GM12878 (cell line): ENCODE measurements around the gene ETV7. TPM values are rescaled to one million over a fixed set of nuclear protein-coding genes. Genes with fewer than 3 reads are reported as not detected.

Source experiments
- ATAC-seq: fragments of 200-7000 bp; cut with Tn5 transposase; 3 replicates; pipeline ENCODE4 v1.9.1; 2020; ENCODE audit warnings: mild to moderate bottlenecking, moderate library complexity
- BruUV-seq: library from RNA; stranded (reverse); fragments of 400-500 nt; replicated peaks from 2 replicates; lab custom pipeline; 2021; lab: Mats Ljungman, UMichigan
- CTCF ChIA-PET: fragments of 300-600 bp; sonication (Branson Sonifier 250); formaldehyde crosslinking; extraction: SDS; loops from one replicate; lab custom pipeline; 2021; ENCODE audit warnings: inconsistent platforms; lab: Yijun Ruan, JAX
- POLR2A ChIA-PET: fragments of 350-600 bp; formaldehyde crosslinking; extraction: SDS; loops from one replicate; lab custom pipeline; 2021; ENCODE audit warnings: inconsistent platforms; lab: Charles Lee
- RAD21 ChIA-PET: fragments of 300-600 bp; sonication (Branson Sonifier 250); formaldehyde crosslinking; loops from one replicate; lab custom pipeline; 2023; ENCODE audit warnings: antibody characterized with exemption; ENCODE audit not compliant: unreplicated experiment; lab: Charles Lee
- SMC1A ChIA-PET: fragments of 300-600 bp; sonication (Branson Sonifier 250); formaldehyde crosslinking; loops from one replicate; lab custom pipeline; 2023; ENCODE audit not compliant: unreplicated experiment, uncharacterized antibody; lab: Charles Lee
- DNase-seq: peaks from one replicate; pipeline ENCODE4 v3.0.0-alpha.2; 2011; ENCODE audit warnings: low read depth, low spot score
- FAIRE-seq: peaks from 3 replicates; lab custom pipeline; 2011; peaks lifted over from hg19 to GRCh38; lab: Jason Lieb, UNC
- H2AFZ ChIP-seq: 2 replicates; pipeline ENCODE4 v1.6.0; 2011; ENCODE audit warnings: low read depth, low read length, control low read depth; ENCODE audit not compliant: control insufficient read depth
- H3K27ac ChIP-seq: 2 replicates; pipeline ENCODE4 v1.5.1; 2011; ENCODE audit warnings: control low read depth; ENCODE audit not compliant: control insufficient read depth, insufficient read depth
- H3K27me3 ChIP-seq, 2 experiments: replicated peaks in 1 of 2; 2 replicates each; pipeline versions ENCODE4 v1.6.0 to v1.6.1; 2011; ENCODE audit warnings: low read length in 1 of 2; ENCODE audit not compliant: control insufficient read depth in 2 of 2, insufficient read depth in 2 of 2
- H3K36me3 ChIP-seq, 2 experiments: 2 replicates each; pipeline ENCODE4 v1.5.1; 2011; ENCODE audit warnings: low read length in 1 of 2; ENCODE audit not compliant: control insufficient read depth in 2 of 2, insufficient read depth in 2 of 2
- H3K4me1 ChIP-seq: 2 replicates; pipeline ENCODE4 v1.6.1; 2011; ENCODE audit warnings: mild to moderate bottlenecking, low read length, moderate library complexity, mixed read lengths; ENCODE audit not compliant: control insufficient read depth, insufficient read depth
- H3K4me2 ChIP-seq: 2 replicates; pipeline ENCODE4 v1.6.0; 2011; ENCODE audit warnings: control low read depth; ENCODE audit not compliant: control insufficient read depth, insufficient read depth
- H3K4me3 ChIP-seq: fragments of 200-600 bp; sonication (generic); 2 replicates; pipeline ENCODE4 v1.5.1; 2016
- H3K79me2 ChIP-seq: 2 replicates; pipeline ENCODE4 v1.6.0; 2011; ENCODE audit warnings: low read length; ENCODE audit not compliant: control insufficient read depth, insufficient read depth
- H3K9ac ChIP-seq: 2 replicates; pipeline ENCODE4 v1.8.0; 2011; ENCODE audit warnings: low read length, control low read depth, mixed read lengths; ENCODE audit not compliant: control insufficient read depth, insufficient read depth
- H3K9me3 ChIP-seq: replicated peaks from 3 replicates; pipeline ENCODE4 v1.5.1; 2011; ENCODE audit warnings: mild to moderate bottlenecking, low read length; ENCODE audit not compliant: control insufficient read depth, insufficient read depth
- H4K20me1 ChIP-seq: 2 replicates; pipeline ENCODE4 v1.6.0; 2011; ENCODE audit not compliant: control insufficient read depth, insufficient read depth
- IKZF1 ChIP-seq: fragments of 450-650 bp; conservative IDR thresholded peaks from 2 replicates; pipeline ENCODE4 v1.6.1; 2017; ENCODE audit warnings: antibody characterized with exemption, mild to moderate bottlenecking
- JUNB ChIP-seq: IDR thresholded peaks from 2 replicates; pipeline ENCODE4 v1.6.1; 2016; ENCODE audit warnings: antibody characterized with exemption, mild to moderate bottlenecking
- SP1 ChIP-seq: IDR thresholded peaks from one replicate; pipeline ENCODE4 v1.6.1; 2011; ENCODE audit warnings: low read depth, low read length
- ZNF274 ChIP-seq: IDR thresholded peaks from one replicate; pipeline ENCODE4 v1.8.0; 2011; ENCODE audit not compliant: insufficient read length, insufficient read depth
- WGBS: methylation state at CpG from one replicate; pipeline ENCODE4 v1.1.6; 2016; ENCODE audit warnings: low lambda C conversion rate; ENCODE audit not compliant: insufficient replicate concordance, insufficient coverage; ENCODE audit errors: missing lambda C conversion rate; 5-methylcytosine and 5-hydroxymethylcytosine counted together
- in situ Hi-C: fragments of 300-500 bp; cut with MboI; formaldehyde crosslinking; loops from 9 replicates; pipeline ENCODE4 v1.14.3; 2018; ENCODE audit warnings: mixed read lengths
- intact Hi-C: fragments of 100-400 bp; cut with micrococcal nuclease; formaldehyde crosslinking; loops from one replicate; pipeline ENCODE4 v1.14.2; 2022; ENCODE audit not compliant: unreplicated experiment
- polyA plus RNA-seq, 11 experiments: library from polyadenylated mRNA; depleted of rRNA in 4 of 11; unstranded in 6 of 11; stranded (reverse) in 5 of 11; fragments of >200 nt; fragmentation: Nextera tagmentation in 4 of 11; fragmentation: Illumina TruSeq in 1 of 11; extraction: Ambion mirVana in 4 of 11; extraction: Trizol in 1 of 11; gene quantifications; 1 replicate in 1 of 11; 2 replicates in 10 of 11; pipeline versions ENCODE4 v1.2.1 to v1.2.3, GENCODE V29; 2011 to 2016; ENCODE audit warnings: inconsistent platforms in 2 of 11, missing spikeins in 2 of 11, low read depth in 1 of 11
- total RNA-seq, 4 experiments: library from RNA; depleted of rRNA in 3 of 4; stranded (reverse); fragments of >200 nt in 3 of 4; fragmentation: Illumina TruSeq in 1 of 4; extraction: Trizol in 1 of 4; gene quantifications; 2 replicates each; pipeline versions ENCODE4 v1.2.1 to v1.2.3, GENCODE V29; 2013 to 2021

ETV7 gene
- total and polyA plus RNA-seq, 10 of the 15 experiments (the other 5 are each of a cell fraction or from before 2014, with no cell fraction given): 0.04 to 1.8 (median 1.3) TPM

- Histone ChIP-seq H3K9me3 (no peaks in the 10 kb centered on the region), H3K27me3 (no peaks in the 10 kb centered on the region), H3K27ac (no peak overlapping the region), H3K79me2 (no peaks in the 10 kb centered on the region), H3K36me3 (no peaks in the 10 kb centered on the region), H3K9ac (no peak overlapping the region), H2AFZ (no peak overlapping the region), H3K4me2 (peak overlapping the region; percentile 39), H4K20me1 (no peaks in the 10 kb centered on the region), H3K4me1 (peaks cover 50% of the 10 kb centered on the region), H3K4me3 (no peak overlapping the region; the same call in 1 of the 2 replicates)
- peak; percentile 37; the same call in 2 of the 3 replicates for ATAC-seq
- intact Hi-C loops (no loop called here), in situ Hi-C loops (no loop called here)
- POLR2A ChIA-PET: interaction anchor here (0.6 kb wide), 1 partner anchor 263 kb away, joined by 6 read pairs; no protein-coding TSS in a partner anchor
- WGBS: 2% methylated on average over 4 of the region's 4 CpGs
- RAD21 ChIA-PET: no interaction called here
- no peak for DNase-seq
- TF ChIP-seq JUNB (peak; percentile 42), IKZF1 (no peak)
- no TSS peak for BruUV-seq
- no peak for FAIRE-seq
- SMC1A ChIA-PET: interaction anchor here (0.7 kb wide), 1 partner anchor 101 kb away, joined by 3 read pairs; no protein-coding TSS in a partner anchor
- CTCF ChIA-PET: interaction anchor here (0.9 kb wide), 1 partner anchor 13 kb away, joined by 4 read pairs; no protein-coding TSS in a partner anchor
These were observed 9.1 kb downstream of the ETV7 start for GRCh38 chr6:36378243-36378920.

GRCh38 chr6:36377594-36377993 is 9.9 kb downstream of the ETV7 start:
- Histone ChIP-seq H3K79me2 (no peaks in the 10 kb centered on the region), H3K4me3 (no peak overlapping the region), H3K27ac (no peak overlapping the region), H3K4me2 (peak overlapping the region; percentile 26), H4K20me1 (no peaks in the 10 kb centered on the region)
- SMC1A ChIA-PET: no interaction called here
- no peak for DNase-seq
- TF ChIP-seq ZNF274 (no peak), SP1 (no peak)
- TF ChIP-seq, all 136 proteins: peak for 0
- H3K9me3 ChIP-seq: no peaks in the 10 kb centered on the region
- H3K27me3 ChIP-seq: no peaks in the 10 kb centered on the region
- BruUV-seq: no TSS peak
- H3K4me1 ChIP-seq: peaks cover 42% of the 10 kb centered on the region
- FAIRE-seq: no peak
- POLR2A ChIA-PET: interaction anchor here (0.6 kb wide), 1 partner anchor 264 kb away, joined by 6 read pairs; no protein-coding TSS in a partner anchor
- H2AFZ ChIP-seq: peak overlapping the region; percentile 24
- intact Hi-C loops: no loop called here
- no peaks in the 10 kb centered on the region for H3K36me3 ChIP-seq
- 95% methylated on average over 5 of the region's 5 CpGs for WGBS
- RAD21 ChIA-PET: no interaction called here
- in situ Hi-C loops: no loop called here
- CTCF ChIA-PET: interaction anchor here (0.9 kb wide), 1 partner anchor 12 kb away, joined by 4 read pairs; no protein-coding TSS in a partner anchor
- ATAC-seq: no peak
- no peak overlapping the region for H3K9ac ChIP-seq
